SU-DHL-6 (cell line): ENCODE results near the gene HLA-F.

Experiments
- EZH2phosphoT487 ChIP-seq: fragments of 200-600 bp; sonication (generic), shearing (Covaris generic); conservative IDR thresholded peaks from 2 replicates; pipeline ENCODE4 v1.6.1; 2018; ENCODE audit warnings: mild to moderate bottlenecking, antibody characterized with exemption, low read length, moderate library complexity, mixed read lengths
- TF ChIP-seq, protein P1 (sequence below): fragments of 200-600 bp; sonication (generic); IDR thresholded peaks from one replicate; pipeline ENCODE4 v1.5.1; 2017; ENCODE audit warnings: antibody characterized with exemption, mild to moderate bottlenecking, low read length, moderate library complexity; ENCODE audit not compliant: insufficient read depth, poor library complexity, severe bottlenecking

DNA sequence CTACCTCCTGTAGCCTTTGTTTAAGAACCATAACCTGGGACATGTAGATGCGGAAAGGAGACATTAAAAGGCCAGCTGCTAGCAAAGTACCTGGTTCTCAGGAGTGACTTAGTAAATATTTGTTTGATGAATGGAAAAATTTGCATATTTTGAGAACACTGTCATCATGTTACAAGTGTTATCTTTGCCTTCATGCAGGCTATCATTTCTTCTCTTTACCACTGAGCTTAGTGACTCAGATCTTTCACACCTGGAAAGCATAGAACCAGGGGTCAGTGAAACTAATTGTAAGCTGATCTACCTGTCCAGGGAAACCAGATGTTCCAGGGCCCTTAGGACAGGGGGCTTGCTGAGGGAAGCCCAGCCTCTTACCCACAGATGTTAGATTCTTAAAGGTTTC lies 47.7 kb upstream of the HLA-F start:
- TF ChIP-seq, protein P1, sequence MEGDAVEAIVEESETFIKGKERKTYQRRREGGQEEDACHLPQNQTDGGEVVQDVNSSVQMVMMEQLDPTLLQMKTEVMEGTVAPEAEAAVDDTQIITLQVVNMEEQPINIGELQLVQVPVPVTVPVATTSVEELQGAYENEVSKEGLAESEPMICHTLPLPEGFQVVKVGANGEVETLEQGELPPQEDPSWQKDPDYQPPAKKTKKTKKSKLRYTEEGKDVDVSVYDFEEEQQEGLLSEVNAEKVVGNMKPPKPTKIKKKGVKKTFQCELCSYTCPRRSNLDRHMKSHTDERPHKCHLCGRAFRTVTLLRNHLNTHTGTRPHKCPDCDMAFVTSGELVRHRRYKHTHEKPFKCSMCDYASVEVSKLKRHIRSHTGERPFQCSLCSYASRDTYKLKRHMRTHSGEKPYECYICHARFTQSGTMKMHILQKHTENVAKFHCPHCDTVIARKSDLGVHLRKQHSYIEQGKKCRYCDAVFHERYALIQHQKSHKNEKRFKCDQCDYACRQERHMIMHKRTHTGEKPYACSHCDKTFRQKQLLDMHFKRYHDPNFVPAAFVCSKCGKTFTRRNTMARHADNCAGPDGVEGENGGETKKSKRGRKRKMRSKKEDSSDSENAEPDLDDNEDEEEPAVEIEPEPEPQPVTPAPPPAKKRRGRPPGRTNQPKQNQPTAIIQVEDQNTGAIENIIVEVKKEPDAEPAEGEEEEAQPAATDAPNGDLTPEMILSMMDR = no peak
- TF ChIP-seq EZH2phosphoT487 = no peak
